HPDE6-E6E7 (cell line): ENCODE data around the gene ZNF319.

Experiments
- DNase-seq: peaks from one replicate; pipeline ENCODE4 v3.0.0; 2011; ENCODE audit warnings: missing footprints; ENCODE audit errors: extremely low spot score

The ZNF319 gene

DNA sequence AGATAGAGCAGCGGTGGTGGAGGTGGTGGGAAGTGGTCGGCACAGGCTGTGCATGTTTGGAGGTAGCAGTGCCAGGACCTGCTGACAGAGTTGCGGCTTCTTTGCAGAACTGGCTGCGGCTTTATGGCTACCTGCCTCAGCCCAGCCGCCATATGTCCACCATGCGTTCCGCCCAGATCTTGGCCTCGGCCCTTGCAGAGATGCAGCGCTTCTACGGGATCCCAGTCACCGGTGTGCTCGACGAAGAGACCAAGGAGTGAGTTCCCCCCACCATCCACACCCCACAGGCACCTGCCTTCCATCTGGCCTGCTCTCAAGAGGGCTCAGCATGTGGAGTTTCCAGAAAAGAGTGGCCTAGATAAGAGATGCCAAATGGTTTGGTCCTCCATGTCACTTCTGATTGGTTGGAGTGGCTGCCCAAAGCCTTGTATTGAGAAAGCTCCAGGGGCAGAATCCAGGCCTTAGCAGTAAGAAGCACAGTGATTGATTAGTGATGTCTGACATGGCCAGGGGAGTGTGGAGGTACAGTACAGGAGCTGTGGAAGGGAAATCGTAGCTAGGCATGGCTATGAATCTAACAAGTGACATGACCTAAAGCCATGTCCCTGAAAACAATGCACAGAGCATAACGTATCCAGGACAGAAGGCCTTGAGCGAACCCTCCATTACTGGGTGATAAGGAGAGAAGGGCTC, 37.0 kb upstream of the ZNF319 start:
- DNase-seq = no peak

DNA sequence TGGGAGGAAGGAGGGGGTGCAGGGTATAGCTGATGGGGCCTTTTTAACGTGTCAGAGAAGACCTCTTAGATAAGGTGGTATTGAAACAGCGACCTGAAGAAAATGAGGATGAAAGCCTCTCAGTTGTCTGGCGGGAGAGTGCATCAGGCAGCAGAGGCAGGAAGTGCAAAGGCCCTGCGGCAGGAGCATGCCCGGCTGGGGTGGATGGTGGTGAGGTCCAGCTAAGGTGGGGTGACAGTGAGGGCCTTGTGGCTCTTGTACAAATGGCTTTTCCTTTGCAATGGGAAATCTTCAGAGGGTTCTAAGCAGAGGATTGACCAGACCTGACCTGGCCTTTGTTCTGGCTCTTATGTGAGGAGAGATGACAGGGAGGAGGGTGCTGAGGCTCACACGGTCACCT, 36.5 kb upstream of the ZNF319 start:
- no peak for DNase-seq

DNA sequence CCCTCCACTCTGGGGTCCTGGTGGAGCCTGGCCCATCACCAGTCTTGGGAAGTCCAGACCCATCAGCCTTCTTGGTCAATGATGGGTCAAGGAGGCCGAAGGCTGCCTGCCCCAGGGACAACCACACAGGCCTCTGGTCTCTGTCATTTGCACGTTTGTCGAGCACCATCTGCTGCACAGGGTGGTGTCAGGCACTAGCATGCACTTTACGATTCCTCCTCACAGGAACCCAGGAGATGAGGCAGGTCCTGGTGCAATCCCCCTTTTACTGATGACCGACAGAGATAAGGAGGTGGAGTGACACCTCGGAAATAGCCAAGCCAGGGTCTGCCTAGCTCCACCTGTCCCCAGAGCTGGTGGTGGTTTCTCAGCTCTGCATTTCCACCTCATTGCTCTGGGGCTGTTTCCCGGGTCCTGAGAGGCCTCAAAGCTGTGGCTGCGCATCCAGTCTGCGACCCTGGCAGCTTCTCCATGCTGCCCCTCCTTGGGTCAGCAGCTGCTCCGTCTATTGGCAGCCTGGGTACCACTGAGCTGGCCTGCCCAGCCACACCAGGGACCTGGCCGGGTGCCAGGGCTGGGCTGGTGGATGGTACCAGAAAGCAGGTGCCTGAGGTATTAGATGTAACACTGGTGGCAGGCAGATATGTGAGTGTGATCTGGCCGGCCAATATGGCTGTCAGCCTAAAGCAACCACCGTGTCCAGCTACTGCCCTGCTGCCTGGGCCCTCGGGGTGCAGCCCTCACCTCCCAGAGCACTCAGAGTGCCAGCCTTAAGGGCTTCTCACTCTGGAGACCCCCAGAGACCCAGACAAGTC, 35.1 kb upstream of the ZNF319 start:
- DNase-seq = no peak

DNA sequence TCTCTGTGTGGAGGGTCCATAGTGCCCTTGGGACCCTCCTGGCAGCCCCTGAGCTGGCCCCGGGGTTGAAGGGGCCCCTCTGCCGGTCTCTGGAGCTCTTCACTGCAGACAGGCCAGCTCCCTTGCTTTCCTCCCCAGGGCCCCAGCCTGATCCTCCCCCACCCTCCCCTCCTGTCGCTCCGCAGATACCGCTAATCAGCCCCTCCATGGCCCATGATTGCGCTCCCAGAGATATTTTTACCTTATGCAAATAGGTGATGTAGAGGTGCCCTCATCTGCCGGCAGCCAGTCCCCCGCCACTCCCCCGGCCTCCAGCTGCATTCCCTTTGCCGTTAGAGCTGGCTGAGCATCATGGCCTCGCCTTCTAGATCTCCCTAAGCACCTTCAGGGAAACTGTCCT, 34.3 kb upstream of the ZNF319 start:
- DNase-seq = no peak

DNA sequence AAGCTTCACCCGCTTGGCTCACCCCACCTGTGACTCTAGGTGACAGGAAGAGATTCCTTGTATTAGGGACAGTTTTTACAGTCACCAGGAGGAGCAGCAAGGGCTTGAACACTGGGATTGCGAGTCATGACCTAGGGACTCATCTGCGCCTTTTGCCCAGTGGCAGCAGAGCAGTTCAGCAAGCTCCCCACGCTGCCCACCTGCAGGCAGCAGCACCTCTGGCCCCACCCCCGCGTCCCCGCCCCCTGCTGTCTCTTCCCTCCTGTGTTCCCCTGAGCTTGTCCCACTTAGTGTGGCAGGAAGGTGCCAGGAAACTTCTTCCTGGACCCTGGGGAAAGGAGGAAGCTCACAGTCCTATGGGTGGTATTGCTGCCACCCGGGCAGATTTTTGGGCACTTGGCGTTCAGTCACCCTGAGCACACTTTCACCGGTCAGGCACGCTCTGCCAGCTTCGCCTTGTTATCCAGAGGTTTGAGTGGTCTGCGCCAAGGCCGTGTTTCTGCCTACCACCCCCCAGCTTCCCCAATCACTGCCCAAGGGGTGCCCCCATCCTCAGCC, 33.7 kb upstream of the ZNF319 start:
- DNase-seq = no peak

DNA sequence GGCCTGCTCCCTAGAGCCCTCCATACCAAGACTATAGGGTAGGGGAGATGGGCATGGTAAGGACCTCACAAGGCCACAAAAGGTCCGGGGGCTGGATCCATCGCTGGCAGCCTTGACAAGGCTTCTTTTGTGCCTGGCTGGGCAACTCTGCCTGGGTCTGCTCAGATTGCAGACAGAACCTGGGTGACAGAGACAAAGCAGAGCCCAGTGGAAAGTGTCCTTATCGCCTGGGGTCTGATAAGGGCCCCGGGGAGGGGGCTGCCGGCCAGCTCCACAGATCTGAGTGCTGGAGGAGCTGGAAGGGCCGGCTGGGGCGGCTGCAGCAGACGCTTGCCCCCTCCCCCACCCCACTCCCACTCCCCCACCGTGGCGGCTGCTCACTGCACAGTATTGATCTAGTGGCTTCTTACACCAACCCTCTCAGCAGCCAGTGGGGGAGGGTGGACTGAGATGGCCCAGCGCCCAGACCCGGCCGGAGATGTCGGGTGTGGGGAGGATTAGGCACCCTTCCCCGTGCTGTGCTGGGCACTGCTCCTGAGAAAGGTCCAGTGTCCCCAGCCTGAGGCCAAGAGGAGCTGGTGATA, 32.3 kb upstream of the ZNF319 start:
- DNase-seq = no peak

DNA sequence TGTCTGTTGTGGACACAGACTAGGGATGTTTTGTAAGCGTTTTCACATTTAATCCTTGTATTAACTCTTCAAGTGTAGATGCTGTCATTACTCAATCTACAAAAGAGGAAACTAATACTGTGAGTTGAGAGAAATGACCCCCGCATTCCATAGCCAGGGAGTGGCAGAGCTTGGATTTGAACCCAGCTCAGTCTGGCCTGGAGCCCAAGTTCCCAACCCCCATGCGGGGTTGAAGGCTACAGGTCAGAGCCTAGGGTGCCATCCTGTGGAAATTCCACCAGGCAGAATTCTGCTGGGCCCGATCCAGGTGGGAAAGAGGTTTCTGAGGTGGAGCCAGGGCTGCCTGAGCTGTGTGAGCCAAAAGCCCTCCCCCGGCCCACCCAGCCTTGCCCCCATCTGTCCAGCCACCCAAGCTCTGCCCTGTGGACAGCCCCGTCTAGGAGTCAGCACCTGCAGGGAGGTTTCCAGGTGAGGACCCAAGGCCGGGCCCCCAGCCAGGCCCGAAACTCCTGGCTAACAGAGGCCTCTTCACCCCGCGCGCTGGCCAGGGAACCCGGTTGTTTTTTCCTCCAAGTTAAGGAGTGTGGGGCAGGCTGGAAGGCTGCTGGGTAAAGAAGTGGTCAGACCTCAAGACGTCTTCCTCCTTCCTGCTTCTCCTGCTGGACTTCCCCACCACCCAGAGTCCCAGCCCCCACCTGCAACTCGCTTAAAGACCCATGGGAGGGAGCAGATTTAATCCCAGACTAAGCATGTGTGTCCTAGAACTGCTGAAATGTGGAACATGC, 30.7 kb upstream of the ZNF319 start:
- DNase-seq = no peak

DNA sequence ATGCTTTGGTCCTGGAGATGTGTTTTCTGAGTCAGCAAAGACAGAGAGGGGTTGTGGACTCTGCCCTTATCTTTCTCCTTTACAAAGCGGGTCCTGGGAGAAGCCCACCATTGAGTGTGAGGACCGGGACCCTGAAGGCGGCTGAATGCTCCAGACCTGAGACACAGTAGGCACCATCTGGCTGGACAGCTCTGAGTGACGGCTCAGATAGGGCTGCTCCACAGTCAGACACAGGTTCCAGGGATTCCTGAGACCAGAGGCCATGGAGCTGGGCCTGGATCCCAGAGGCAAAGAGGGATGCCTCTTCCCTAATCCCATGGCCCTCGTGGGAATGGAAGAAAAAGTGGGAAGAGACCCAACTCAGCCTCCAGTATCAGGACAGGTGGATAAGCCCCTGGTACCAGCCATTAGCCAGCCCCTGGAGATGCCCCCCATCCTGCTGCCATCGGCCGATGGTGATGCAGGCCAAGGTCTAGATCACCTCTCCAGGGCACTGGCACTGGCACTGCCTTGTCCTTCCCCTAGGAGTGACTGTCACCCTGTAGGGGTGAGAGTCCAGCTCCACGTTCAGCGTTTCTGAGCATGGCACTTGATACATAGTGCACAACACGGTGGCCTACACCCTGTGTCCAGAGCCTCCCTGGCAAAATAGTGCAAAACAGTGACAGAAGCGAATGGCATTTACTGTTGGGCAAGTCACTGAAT, 29.8 kb upstream of the ZNF319 start:
- no peak for DNase-seq

DNA sequence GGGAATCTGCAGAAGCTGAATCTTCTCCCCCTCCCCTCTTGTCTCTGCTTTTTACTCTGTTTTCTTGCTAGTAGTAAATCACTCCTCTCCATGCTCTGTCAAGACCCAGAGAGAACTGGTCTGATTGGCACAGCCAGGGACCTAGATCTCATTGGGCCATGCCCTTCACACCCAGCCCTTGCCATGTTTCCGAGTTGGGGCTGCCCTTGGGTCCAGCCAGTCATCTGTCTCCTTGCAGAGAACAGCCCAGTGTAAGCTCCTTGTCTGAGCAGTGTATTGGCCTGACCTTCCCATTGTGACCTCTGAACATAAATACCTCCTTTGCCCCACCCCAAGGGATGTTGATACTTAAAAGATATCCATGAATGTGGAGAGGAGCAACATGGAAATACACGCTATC, 28.9 kb upstream of the ZNF319 start:
- no peak for DNase-seq

DNA sequence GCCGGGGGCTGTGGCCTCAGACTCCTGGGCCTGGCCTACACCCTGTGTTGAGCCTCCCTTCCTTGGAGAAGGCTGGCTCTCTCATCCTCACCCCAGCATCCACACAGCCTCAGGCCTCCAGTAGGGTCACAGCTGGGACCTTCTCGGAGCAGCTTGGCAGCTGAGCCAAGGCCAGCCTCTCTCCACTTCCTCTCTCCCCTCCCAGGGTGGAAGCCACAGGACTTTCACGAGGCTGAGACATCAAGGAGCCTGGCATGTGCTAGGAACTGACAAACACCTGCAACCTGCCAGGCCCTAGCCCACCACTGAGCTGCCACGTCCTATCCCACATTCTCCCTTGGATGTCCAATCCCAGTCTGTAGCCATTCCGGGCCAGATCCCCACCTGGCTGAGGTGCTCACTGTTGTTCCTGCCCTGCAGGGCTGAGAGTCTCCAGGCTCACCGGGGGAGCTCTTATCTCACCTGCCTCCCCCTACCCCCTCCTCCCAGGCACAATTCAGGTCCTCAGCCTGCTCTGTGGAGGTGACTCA, 28.1 kb upstream of the ZNF319 start:
- no peak for DNase-seq

DNA sequence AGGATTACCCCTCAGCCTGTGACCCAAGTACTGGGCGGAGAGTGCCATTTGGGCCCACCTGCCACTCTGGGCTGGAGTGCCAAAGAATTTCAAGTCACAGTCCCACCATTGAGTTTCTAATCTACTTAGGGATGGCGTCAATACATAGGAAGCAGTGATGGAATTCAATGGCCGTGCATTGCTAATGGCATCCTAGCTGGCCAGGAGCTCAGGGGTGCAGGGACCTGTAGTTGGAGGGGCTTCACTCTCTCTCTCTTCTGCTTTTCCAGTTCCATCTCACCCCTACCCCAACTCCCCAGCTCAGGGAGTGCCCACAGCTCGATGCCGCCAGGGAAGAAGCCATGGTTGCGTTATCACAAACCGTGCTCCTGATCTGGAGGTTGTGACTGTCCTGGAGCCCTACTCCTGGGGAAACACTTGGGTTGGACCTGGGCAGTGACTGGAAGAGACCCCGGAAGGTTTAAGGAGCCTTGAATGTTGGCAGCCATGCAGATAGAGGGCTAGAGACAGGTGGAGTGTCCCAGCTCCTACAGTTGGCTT, 27.5 kb upstream of the ZNF319 start:
- DNase-seq = no peak

DNA sequence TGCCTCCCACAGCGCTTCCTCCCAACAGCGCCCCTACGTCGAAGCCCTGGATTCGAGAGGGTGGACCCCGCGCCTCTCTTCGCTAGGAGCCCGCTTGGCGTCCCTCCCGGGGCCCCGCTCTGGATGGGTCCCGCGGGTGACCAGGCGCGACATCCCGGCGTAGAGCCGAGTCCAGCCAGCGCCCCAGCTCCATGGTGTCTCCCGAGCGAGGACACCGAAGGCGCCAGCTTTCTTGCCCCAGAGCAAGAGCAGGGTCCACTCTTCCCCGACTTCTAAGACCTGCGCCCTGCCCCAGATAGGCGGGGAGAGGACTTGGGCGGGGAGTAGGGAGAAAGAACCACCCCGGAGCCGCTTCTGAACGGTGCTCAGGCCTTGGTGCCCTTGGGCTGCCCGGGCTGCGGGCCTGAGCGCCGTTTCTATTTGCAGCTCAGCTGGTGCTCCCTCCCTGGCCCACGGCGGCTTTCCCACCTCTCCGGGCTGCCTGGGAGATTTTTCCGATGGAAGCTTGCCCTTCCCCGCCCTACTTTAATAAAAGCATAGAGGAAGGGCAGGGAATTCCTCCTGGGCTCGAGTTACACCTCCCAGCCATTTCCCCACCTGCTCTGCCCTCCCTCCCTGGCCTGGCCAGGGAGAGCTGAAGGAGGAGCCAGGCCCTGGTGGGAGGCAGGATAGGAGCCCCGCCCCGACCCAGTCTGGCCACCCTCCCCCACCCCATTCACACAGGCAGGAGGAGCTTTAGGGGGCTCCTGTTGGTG, 26.9 kb upstream of the ZNF319 start:
- DNase-seq = peak; percentile 76

DNA sequence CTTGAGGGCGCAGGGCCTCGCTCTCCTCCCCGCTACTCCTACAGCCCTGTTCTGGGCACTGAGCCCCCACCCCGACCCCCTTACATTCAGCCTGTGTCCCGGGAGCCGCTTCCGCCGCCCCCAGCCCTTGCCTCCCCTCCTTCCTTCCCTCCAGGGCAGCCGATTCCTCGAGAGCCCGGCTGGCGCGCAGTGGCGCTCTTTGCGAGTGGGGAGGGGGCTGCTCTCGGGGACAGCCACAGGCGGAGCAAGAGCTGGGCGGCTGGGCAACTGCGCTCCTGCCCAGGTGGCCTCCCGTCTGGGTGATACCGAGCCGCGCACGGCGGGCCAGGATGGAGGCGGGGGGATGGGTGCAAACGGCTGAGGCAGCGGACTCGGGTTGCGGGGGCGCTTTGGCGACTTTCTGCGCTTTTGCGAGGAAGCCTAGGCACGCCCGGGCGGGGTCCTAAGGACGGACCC, 26.3 kb upstream of the ZNF319 start:
- no peak for DNase-seq

DNA sequence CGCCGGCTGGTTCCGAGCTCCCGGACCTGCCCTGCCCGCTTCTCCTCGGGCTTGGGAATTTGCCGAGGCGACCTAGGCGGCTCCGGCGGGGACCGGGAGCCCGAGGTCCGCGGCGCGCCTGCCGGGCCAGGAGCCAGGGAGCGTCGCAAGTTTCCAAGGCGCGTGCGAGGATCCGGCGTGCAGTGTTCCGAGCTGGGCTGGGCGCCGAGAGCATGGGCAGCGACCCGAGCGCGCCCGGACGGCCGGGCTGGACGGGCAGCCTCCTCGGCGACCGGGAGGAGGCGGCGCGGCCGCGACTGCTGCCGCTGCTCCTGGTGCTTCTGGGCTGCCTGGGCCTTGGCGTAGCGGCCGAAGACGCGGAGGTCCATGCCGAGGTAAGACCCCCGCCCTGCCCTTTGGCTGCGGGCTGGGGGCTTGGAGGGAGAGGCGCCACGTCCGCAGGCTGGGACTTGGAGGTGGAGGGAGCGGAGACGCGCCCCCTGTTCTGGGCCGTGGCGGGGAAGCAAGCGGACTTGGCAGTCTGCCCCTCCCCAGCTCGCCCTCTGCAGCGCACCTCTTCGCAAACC, 25.8 kb upstream of the ZNF319 start:
- DNase-seq = no peak

DNA sequence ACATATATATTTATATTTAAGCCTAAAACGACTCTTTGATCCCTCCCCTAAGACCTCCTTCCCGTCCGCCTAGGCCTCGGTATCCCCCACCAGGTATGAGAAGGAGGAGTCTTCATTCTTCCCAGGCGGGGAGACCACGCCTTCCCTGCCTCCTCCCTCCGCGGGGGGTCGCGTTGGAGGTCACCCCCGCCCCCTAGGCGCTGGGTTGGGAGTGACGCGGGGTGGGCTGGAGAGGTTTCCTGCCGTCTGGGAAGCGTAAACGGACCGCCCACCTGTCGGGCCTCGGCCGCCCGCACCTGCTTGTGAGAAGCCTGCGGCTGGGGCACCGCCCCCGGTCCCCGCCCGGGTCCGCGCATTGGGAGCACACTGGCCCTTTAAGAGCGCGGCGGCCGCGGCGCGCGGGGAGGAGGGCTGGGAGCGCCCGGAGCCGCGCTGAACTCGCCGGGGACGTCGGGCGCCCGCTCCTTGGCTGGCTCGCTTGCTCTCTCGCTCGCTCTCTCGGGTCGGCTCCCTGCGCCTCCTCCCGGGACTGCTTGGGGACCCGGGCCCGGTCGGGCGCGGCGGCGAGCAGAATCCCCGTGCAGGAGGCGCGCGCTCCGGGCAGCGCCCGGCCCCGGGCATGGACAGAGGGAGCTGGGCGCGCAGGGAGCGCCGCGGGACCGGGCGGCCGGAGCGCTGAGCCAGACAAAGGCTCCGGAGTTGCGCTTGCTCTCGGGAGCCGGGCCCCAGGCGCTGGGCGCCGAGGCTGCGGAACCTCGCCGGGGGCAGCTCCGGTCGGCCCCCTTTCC, 25.1 kb upstream of the ZNF319 start, which contains the start of gene MMP15:
Gene MMP15 (plus strand): TSS at position 404 of the 788 bp plus-strand sequence. CDS start 597 bp downstream, outside the sequence.
- peak; percentile 58 for DNase-seq

DNA sequence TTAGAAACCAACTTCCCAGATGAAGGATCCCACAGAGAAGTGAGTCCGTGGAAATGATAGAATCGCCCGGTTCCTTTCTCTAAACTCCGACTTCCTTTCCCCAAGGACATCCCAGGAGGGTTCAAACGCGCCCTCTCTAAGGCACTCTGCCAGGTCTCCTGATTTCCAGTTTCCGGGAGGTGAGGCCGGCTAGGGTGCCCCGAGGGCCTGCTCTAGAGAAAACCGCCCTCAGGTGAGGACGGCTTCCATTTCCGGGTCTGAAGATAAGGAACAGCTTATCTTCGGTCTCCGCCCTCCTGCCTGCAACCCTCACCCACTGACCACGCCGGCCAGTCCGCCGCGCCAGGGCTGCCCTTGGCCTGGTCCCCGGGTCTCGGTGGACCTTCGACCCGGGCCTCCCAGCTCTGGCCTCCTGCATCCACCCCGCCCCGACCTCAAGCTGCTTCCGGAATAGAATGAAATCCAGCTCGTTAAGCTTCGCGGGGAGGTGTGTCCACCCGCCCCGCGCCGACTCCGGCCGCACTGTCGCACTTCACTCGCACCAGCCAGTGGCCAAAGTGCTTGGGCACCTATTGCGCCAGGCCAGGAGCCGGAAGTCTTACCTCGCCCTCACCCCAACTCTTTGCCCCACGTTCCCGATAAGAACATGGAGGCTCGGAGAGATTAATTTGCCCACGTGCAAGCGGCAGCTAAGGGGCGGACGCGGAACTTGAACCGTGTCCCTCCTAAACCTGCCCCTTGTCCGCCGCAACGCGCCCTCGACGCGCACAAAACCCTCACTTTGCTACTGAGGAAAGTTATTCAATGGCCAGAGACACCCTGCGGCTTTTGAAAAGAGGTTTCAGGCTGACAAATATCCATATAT, 24.2 kb upstream of the ZNF319 start:
- no peak for DNase-seq

DNA sequence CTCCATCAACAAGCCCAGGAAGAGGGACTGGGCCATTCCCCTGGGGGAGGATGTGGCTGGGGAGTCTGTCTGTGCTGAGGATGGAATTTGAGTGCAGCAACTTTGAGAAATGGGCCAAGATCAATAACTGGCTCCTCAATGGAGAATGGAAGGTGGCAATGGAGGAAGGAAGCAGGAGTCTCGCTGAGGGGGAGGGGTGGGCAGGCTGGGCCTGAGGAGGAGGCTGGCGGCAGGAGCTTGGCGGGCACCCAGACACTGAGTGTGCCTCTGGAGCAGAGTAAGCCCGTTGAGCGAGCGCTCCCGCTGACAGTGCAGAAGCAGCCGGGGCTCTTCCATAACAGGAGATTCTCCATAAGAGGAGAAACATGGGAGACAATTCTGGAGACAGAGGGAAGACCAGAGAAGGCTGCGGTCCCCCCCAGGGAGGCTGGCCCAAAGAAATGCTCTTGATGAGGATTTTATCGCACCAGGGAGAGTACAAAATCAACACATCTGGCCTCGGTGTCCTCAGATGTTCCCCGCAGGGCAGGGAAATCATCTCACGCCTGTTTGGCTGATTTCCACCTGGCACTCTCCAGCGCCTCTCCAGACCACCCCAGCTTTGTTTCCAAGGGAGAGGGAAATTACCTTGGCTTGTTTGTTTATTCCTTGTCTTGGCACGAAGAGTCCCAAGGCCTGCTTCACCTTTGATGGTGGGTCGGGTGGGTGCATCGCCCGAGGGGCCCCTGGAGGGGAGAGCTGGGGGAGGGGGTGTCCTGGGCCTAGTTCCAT, 22.3 kb upstream of the ZNF319 start:
- DNase-seq = peak; percentile 66
